ENCODE measurements around the gene AGBL1.
"Not testable (repeated sequence)": the region's sequence is repeated elsewhere in the genome, so short reads cannot be mapped to it uniquely, and the experiment has no call there.

AGBL1 gene

DNA sequence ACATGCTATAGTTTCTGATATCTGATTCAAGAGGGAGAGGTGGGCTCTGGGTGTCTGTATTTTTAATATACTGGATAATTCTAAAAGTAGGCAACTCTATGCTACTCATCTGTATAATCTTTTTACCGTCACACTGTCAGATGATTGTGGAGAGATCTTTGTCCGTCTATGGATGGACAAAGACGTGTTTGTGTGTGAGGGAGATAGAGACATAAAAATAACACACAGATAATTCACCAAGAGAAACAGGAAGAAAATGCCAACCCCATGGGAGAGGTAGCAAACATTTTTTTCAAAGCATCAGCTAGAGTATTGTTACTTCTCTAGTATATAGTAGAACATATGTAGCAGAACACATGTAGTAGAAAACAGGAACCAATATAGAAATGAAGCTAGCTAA, 346.1 kb downstream of the AGBL1 start:
- DNase-seq = no peak

DNA sequence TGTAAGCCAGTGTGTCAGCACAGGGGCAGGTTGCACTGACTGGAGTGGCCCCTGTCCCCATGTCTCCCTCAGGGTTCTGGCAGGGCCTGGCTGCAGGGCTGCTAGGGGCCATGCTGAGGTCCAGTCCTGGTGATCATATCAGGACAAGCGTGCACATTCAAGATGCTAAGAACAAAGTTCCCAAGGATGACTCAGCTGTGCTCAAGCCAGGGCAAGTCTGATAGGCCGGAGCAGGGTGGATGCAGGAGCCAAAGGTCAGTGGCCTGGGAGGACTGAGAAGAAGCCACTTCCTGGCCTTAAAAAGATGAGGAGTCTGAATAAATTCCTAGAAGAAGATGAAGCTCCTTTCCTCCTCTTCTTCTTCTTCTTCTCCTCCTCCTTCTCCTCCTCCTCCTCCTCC, 353.2 kb downstream of the AGBL1 start:
- no peak for DNase-seq

DNA sequence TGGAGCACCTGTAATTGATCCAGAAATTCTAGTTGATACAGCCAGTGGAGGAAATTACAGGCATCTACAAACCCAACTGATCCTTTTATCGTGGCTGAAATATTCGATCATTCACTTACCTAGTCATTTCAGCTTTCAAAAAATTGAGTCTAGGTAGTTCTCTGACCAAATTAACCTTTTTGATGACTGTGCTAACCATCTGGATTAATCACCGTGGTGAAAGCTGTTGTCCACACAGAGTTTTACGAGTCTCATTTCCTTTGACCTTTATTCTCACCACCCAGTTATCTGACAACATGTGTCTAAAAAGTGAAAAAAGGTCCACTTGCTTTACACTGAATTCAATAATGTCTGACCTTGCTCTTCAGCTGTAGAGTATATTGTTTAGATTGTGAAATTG, 354.3 kb downstream of the AGBL1 start:
- DNase-seq = no peak

DNA sequence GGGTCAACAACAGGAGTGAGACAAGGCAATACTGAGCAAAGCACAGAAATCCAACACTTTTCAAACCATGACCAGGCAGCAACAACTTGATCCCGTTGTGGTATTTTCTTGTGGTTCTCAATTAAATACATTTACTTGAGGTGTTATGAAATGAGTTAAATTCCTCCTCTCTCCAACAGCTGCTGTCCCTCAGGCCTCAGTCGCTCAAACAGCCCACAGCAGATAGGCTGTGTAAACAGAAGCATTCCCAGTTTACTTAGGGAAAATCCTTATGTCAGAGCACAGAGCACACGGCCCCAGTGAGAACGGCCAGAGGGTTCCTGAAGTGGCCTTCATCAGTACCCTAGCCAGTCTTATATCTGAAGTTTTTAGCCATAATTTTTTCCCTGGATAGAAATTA, 359.9 kb downstream of the AGBL1 start:
- DNase-seq = no peak

DNA sequence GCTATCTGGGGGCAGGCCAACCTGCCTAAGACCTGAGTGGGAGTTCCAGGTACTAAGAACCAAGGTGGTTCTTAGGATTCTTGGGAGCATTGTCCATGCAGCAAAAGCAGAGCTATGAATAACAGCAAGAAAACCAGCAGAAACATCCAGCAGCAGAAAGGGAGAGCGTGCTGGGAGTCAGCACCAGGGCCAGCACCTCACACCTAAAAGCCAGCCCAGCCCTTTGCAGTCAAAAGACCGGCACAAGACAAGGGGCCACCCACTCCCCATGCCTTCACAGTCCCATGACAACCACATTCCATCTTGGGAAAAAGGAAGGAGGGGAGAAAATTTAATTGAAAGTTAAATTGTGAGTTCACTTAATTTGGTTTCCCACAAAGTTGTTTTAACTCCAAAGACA, 364.9 kb downstream of the AGBL1 start:
- no peak for DNase-seq

DNA sequence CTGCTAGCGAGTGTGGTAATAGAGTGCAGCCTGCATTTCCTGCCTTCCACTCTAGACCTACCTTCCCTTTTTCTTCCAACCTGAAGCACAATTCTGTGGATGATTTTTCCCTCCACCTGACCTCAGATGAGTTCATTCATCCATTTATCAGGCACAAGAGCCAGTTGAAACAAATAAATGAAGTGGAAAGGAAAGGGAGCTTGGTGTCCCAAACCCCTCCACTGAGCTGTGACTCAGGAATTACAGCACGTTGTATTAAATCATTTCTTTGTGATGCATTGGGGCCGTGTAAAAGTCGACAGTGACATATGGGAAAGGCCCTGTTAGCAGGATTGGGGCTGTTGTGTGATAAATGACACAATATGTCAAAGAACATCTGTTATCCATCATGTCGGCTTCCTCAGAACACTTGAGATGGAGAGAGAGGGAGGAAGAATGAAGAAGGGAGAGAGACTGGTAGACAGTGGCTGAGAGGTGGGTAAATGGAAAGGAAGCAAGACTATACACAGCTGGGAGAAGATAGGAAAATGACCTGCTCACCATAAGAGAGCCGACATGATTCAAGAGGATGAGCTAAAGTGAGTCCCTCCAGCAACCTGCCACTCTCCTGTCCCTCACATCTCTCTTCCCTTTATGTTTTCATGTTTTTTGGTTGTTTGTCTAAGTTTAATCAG, 366.0 kb downstream of the AGBL1 start:
- no peak for DNase-seq

DNA sequence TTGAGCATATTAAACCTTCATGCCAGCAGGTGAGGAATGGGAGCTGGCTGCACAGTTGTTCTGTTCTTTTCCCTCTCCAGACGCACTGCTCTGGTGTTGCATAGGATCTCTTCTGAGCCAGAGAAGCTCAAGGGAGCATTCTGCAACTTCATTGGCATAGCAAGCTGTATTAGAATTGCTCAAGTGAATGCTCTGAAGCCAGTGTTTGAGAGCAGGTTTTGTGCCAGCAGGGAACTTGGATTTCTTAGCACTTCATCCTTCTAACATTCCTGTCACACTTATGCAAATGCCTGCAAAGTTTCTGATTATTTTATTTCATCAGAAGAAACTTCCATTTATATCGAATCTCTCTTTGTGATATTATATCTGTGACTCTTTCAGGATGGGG, 366.6 kb downstream of the AGBL1 start:
- no peak for DNase-seq

DNA sequence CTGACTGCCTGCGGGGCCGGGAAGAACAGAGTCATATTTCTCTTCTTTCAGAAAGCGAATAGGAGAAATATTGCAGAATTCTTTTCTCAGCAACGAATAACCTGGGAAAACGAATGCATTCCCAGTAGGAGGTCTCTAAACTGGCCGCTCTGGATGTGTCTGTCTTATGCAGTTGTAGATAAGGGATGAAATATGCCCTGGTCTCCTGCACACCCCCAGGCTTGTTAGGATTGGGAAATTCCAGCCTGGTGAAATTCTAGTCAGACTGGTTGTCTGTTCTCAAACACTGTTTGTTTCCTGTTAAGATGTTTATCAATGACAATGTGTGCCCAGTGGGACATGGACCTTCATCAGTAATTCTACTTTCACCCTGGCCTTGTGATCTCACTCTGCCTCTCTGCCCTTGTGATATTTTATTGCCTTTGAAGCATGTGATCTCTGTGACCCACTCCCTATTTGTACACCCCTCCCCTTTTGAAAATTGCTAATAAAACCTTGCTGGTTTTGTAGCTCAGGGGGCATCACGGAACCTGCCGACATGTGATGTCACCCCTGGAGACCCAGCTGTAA, 385.9 kb downstream of the AGBL1 start:
- DNase-seq = not testable (repeated sequence)

DNA sequence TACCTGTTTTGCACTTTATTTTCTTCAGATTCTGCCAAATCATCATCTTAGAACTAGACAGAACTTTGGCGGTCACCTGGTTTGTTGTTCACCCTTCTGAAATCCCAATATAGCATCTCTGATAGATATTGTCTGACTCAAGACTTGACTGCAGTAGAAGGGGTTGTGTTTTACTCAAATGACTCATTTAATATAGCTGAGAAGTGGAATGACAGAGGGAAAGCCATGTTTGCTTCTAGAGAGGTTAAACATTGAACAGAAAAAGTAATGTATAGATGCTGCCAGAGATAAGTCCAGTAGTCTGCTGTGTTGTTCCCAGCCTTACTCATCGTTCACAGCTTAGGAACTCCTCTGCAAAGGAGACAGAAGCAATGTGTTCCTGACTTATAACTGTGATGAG, 402.0 kb downstream of the AGBL1 start:
- no peak for DNase-seq

DNA sequence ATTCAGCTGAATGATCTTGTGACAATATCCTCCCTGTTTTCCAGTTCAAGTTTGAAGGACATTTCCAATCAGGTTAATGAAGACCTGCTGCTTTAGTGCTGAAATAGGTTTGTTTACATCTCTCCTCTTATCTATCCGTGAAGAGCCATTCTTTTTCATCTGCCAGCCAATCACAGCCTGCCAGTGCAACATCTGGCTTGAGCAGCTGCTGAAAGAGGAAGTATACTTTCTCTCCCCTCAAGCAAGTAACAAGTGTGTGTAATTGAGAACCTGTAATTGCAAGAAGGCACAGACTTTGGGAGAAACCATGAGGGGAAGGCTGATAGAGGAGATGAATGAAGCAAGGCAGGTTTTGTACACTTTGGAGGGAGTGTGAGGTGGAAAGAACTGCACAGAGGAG, 404.3 kb downstream of the AGBL1 start:
- peak; percentile 25 for DNase-seq

DNA sequence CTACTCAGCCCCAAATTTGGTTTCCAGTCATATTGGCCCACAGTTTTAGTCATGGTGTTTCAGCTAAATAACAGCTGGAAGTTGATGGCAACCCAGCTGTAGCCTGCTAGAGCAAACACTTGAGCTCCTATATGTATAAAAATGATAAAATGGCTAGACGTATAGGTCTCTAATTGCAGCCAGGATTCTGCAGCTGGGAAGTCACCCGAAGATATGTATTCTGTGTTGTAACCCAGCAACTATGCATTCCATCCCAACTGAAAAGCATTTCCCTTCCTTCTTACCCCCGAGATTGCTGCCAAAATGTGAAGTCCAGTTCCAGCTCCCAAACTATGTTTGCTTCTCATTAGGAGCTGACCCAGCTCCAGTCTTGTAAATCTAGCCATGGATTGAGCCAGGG, 408.4 kb downstream of the AGBL1 start:
- DNase-seq = no peak

DNA sequence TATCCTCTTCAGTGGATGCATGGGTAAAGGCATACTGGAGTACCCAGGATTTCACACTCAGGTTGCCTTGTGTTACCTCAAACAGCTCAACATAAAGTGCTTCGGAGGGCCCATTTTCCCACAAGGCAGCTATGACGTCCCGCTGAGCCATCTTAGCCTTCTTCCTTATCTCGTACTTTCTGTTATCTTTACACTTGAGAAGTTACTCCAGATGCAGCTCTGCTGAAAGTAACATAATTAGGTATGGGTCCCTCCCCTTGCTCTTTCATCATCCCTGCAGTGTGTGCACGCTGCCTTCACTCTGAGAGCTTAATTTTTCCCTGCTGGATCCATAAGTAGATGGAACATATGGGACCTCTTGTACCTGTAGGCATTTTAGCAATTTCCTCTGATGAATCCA, 410.3 kb downstream of the AGBL1 start:
- no peak for DNase-seq

DNA sequence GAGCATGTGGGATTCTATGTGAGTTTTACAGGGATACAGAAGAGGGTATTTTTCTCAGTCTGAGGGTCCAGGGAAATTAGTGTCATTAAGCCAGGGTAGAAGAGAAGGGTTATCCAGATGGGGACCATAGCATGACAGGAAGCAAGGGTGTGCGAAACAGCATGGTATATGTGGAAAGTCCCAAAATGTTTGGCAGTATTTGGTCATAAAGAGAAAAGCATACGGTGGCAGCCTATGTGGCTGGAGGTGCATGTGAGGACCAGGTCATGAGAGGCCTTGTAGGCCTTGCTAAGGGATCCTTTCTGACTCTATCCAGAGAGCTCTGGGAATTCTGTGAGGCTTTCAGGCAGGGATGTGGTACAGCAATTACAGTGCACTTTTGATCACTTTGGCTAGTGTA, 411.4 kb downstream of the AGBL1 start:
- no peak for DNase-seq

DNA sequence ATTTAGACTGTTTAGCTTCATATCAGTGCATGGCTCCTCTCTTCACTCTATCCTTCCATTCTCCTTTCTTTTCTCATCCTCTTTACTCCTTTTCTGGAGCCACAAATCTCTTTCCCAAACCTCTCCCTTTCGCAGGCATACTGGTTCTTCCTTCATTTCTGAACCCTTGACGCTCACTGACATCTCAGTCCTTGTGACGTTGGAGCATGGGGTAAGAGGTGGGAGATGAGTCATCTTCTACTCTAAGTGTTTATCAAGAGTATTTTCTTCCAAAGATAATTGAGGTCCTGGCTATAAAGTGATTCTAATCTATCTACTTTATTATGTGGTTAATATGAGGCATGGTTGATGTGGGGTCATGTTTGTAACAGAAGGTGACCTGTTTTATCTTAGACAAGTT, 414.2 kb downstream of the AGBL1 start:
- no peak for DNase-seq

DNA sequence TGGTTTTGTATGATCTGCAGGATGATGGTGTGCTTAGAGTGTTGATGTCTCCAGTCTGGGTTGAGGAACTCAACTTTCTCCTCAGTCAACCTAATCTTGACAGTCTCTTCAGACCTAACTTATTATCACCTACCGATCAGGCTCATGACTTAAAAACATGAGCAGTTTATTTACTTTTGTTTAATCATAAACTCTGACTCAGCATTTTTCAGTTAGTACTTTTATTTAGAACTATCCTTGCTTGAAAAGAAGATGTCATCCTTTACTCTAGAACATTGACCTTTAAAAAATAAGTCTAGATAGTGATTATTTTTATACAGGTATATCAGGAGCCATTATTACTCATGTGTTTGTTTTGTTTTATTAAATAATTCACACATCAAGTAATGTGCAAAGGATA, 414.8 kb downstream of the AGBL1 start:
- DNase-seq = no peak

DNA sequence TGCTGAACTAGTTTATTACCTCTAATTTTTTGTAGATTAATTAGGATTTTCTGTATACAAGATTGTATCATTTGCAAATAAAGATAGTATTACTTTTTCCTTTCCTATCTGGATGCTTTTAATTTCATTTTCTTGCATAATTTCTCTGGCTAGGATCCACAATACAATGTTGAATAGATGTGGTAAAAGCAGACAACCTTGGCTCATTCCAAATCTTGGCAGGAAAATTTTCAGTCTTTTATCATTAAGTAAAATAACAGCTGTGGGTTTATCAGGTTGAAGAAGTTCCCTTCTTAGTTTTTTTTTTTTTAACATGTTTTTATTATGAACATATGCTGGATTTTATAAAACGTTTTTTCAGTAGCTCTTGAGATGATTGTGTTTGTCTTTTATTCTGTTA, 422.6 kb downstream of the AGBL1 start:
- no peak for DNase-seq

DNA sequence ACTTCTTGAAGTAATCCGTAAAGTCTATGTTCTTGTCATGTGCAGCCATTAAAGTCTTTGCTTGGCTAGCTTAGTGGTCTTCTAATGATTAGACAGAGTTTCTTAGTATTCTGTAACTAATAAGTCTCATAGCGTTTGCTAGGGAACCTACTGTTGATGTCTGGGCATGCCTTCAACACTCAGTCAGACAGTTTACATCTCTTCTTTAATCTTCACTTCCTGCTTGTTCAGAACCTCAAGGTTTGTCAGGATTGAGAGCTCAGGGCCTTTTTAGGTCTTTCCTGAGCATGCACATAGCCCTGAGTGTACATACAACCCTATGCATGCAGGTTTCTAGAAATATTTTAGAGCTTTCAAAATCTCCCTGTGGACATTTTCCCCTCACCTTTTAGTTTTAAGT, 426.3 kb downstream of the AGBL1 start:
- DNase-seq = no peak

DNA sequence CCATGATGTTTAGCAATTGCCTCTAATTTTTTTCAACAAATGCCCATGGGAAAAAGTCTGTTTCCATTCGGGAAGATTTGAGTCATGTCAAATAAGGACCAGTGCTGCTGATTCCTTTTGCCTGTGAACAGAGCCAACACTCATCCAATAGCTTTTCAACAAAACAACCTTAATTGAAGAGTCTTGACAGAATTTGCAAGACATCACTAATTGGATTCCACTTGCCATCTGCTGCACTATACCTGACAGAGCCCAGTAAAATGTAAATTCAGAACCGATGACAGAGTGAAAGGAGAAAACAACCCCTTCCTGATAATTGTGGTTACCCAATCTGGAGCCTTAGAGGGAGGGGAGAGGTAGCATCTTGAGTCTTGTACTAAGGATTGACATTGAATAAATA, 426.7 kb downstream of the AGBL1 start:
- DNase-seq = no peak

DNA sequence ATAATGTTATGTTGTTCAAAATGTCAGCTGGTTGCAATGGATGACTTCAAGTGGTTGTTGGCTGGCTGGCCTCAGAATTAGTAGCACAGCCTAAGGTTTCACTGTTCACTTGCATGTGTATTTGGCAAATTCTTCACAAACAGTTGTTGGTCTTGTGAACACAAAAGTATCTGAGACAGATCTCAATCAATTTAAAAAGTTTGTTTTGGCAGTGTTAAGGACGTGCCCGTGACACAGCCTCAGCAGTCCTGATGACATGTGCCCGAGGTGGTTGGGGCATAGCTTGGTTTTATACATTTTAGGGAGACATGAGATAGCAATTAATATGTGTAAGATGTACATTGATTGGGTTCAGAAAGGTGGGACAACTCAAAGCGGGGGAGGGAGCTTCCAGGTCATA, 436.0 kb downstream of the AGBL1 start:
- no peak for DNase-seq

DNA sequence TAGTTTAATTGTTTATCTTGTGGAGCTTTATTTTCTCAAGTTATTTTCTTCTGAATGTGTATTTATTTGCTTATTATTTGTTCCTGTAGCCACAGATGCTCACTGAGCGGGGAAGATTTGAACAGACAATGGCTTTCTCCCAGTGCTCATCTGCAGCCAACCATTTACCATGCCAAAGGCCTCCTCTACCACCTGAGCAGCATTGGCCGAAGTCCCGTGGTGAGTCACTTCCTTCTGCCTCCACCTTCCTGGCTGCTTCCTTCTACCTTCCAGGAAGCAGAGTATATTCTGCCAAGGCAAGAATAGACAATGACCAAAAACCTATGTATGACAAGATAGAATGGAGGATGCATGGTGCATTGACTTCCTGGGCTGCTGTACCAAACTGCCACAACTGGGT, 443.1 kb downstream of the AGBL1 start:
- no peak for DNase-seq

DNA sequence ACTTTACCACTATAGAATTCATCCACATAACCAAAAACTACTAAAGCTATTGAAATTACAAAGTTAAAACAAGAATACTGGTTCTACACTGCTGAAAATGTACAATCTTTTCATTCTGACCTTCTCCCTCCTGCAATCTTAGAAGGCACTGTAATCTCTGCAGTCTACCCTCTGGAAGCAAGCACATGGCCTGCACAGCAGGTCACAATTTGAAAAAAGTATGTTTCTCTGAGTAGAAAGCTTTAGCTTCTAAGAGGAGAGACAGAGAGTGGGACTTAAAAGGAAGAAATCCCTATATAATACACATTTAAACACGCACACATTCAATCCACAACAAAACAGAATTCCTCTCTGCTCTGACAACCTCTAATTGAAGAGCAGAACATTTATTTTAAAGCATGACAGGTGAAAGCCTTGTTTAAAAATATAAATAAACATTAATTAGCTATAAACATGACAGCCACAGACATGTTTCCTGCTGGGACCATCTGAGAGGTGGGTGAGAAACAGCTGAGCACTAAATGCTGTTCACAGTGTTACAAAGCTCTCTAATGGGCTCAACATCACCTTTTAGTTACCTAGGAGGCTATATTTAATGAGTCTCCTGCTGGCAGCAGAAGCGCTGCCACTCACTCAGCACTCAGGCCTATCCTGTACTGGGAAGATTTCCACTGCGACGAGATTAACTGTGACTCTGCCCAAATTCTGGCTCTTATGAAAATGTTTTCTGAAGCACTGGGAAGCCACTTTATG, 447.4 kb downstream of the AGBL1 start:
- DNase-seq = no peak

DNA sequence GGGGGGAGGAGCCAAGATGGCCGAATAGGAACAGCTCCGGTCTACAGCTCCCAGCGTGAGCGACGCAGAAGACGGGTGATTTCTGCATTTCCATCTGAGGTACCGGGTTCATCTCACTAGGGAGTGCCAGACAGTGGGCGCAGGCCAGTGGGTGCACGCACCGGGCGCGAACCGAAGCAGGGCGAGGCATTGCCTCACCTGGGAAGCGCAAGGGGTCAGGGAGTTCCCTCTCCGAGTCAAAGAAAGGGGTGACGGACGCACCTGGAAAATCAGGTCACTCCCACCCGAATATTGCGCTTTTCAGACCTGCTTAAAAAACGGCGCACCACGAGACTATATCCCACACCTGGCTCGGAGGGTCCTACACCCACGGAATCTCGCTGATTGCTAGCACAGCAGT, 448.4 kb downstream of the AGBL1 start:
- not testable (repeated sequence) for DNase-seq

DNA sequence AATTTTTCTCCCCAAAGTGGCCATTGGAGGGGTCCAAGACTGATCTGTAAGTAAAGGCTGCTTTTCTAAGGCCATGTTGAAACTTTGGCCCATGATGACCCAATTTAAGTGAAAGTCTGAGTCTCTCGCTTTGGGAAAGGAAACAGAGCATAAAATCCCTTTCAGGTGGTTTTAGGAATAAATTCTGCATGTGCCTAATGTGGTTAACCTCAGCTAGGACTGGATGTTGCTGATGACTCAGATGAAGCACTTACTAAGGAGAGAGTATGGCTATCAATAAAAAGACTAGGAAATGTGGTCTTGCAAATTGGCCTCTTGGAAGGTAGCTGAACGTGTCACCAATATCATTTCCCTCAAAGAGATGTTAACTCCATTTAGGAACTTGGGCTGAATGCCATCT, 458.5 kb downstream of the AGBL1 start:
- no peak for DNase-seq

DNA sequence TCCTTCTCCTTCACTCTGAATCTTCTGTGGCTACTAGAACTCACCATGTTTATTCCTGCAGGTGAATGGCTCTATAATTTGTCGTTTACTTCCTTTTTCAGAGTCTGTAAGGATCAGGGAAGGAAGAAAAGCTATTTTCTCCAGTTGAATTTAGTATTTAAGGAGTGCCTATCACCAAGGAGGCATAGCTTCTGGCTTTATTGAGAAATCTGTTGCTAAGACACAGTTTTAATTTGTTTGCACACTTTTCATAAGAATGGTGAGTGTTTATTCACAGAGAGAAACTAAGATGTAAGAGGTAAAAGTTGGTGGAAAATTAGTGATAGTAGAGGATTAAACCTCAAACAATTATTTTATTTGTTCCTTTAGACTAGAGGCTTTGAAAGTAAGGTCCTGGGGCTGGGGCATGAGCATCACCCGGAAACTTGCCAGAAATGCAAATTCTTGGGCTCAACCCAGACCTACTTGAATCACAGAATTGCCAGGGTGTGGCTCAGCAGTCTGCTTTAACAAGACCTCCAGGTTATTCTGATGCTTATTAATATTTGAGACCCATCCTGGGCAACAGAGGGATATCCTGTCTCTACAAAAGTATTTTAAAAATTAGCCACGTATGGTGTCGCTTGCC, 461.3 kb downstream of the AGBL1 start:
- no peak for DNase-seq

Measured in NCI-H510A (cell line).